ENCODE results near the gene CRACR2A.

The CRACR2A gene

DNA sequence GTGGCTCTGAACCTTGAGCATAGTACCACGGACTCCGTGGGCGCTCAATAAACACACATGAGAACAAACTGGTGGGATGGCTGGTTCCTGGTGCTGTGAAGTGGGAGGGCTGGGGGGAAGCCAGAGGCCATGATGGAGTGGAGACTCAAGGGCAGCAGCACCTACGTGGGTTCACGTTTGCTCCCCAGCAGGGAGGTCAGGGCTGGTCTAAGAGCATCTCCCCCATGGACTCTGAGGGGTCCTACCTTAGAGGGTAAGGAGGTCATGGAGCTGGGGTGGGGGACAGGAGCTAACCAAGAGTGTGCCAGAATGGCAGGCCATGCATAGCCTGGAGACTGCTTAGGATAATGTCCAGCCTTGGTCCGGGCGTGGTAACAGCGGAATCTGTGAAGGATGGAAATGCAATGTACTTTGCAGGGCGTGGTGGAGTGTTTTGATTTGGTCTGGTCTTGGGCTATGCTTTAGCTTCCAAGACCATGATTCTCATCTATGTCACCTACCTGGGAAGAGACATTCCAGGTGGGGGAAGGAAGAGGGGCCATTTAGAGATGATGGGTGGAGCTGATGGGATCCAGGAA lies 158.9 kb downstream of the CRACR2A start:
- no peak for DNase-seq

DNA sequence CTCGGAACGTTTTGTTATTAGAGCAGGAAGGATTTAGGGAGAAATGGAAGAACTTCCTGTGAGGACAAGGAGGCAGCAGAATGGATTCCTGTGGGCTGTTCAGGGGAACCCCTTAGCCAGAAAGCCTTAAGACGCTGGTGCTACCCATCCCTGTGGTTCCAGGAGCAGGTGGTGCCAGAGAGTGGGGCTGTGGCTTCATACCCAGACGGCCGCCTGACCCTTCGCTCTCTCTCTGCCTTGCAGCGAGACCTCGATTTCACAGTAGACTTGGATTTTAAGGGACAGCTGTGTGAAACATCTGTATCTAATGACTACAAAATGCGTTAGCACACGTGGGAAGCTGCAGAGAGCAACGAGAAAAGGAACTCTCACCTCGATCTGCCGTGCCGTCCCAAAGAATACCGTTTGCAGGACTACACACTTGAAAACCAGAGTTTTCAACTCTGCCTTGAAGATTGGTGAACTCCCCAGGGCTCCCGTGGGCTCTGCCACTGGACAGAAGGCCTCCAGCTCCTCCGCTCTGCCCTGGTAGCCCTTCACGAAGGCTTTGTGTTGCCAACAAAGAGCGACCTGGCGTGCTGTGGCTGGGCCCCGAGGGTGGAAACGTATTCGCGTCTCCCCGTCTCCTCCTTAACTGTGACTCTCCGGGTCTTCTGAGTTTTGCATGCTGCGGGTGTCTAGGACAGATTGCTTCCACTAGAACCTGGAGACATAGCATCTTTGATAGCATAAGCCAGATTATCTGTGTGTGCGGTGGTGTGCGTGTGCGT lies 159.9 kb downstream of the CRACR2A start:
- DNase-seq = no peak

DNA sequence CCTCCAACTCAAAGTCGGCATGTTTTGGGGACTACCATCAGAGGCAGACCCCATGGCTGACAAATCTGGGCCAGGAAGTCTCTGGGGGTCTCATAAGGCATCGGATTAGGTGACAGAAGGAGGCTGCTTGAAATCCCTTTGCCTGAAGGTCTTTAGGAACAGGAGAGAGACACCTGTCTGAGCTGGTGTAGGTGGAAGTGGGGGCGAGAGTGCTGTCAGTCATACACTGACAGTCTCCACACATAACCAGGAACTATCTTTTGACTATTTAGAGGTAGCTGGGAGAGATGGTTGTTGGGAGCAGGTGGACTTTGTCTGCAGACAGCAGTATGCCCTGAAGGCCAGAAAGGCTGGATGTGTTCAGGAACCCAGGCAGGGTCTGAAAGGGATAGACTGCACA lies 163.2 kb downstream of the CRACR2A start:
- no peak for DNase-seq

DNA sequence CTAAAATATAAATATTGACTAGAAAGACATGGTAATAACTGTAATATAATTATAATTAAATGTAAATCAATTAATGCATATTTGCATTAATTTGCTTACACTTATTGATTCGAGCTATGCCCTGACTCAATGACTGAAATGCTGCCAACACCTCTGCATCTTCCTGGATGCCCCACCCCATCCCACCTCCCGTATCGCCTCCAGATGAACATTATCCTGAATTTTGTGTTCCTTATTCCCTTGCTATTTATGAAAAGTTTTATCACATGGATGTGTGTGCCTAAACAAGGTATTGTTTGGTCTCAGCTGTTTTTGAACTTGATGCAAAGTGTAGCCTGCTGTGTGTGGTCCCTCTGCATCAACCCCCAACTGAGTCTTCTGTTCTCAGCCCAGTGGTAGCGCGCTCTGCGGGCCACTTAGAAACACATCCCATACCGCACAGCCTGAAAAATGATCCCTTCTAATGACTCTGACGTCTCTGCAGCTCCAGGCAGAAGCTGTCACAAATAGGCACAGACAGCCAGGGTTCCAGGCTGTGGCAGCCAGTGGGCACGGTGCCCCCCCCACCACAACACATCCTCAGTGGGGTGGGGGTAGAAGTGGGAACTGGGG lies 165.4 kb downstream of the CRACR2A start:
- no peak for DNase-seq

DNA sequence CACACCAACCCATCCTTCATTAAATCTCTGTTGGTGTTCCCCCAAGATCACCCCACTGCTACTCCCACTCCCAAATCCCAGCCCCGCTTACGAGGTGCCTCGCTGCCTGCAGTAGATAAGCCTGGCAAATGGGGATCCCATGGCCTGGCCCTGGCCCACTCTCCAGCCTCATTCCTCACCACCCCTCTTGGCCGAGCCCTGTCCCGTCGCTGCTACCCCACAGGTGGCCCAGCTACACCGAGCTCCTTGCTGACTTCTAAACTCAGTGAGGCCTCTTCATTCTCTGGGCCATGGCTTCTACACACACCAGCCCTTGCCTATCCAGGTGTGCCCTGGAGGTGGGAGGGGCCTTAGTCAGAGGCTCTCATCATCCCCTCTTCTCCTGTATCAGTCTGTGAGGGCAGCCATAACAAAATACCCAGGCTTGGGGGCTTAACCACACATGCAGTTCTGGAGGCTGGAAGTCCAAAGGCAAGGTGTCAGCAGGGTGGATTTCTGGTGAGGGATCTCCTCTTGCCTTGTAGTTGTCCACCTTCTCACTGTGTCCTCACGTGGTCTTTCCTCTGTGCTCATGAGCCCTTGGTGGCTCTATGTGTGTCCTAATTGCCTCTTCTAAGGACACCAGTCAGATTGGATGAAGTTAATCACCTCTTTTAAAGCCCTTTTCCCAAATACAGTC lies 169.1 kb downstream of the CRACR2A start:
- no peak for DNase-seq

DNA sequence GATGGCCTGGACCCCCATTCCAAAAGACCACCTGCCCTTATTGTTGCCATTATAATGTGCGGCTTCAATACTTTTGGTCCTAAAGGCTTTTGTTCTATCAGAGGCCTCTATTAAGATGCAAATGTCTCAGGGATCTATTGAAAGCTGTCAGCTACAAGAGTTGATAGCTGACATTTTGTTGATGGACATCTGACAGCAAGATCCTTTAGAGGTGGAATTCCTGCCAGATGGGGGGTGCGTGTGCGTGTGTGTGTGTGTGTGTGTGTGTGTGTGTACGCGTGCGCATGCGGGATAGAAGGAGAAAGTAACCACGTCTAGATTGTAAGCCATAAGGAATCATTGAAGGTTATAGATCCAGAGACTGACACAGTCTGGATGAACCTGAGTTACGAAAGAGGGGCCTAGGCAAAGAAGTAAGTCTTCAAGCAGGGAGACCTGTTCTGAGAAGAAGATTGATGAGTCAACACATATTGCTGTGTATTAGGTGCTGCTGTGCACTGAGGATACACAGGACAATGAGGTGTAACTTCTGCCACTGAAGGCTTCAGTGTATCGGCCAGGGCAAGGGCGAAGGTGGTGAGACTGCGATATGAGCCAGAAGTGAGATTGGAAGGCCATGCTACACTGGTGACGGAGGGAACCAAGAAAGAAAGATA lies 172.7 kb downstream of the CRACR2A start:
- DNase-seq = no peak

DNA sequence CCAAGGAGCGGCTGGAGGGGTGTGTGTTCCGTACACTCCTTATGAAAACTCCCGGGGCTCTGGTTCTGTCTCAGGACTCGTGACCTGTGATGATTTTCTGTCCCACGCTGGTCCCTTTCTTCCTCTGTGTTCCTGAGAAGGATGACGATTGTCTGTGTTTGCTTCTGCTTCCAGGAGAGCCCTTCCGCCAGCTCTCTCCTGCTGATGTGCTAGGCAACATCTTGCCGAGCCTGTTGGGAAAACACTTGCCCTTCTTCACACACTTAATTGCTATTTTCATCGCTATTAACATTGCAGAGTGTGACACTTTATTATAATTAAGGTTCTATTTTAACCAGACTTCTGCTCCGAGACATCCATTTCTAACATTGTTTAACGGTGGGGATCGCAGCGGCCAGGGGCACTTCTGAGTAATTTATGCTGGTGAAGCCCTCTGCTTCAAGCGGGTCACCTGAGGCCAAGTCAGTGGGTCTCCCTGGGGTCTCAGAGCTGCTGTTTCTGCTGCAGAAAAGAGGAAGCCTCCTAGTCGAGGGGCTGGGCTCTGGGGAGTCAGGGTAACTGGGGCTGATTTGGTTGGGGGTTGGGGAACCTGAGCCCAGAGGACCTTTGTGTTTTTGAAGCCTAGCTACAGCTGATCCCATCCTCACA lies 173.3 kb downstream of the CRACR2A start:
- no peak for DNase-seq

DNA sequence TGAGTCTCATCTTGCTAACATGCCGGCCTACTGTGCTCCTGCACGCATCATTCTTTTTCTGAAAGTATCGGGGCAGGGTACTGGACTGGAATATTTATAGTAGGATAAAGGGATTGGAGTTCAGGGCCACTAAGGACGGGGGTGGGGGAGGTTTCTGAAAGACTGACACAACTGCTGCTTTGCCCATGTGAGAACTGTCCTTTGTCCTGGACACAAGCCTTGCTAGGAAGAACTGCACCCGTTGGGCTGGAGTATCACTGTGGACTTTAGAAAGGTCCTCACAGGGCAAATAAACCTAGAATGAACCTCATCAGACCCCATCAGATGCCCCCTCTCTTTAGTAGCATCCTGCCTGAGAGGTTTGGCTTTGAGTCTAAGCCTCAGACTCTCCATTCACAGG lies 174.4 kb downstream of the CRACR2A start:
- DNase-seq = no peak

DNA sequence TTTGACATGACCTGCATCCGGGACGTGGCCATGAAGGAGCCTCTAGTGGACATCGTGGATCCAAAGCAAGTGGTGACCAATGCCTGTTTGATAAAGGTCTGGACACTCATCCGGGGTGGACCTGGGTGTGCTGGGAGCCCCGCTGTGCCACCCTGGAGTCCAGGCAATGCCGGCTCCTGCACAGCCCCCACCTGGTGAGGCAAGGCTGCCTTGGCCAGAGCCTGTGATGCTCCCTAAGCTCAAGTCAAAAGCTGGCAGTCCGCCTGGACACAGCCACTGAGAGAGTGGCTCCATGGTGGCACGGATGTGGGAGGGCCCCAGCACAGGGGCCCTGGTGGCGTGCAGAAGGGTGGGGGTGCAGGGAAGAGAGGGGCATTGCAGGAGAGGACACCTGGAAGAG lies 176.0 kb downstream of the CRACR2A start:
- no peak for DNase-seq

DNA sequence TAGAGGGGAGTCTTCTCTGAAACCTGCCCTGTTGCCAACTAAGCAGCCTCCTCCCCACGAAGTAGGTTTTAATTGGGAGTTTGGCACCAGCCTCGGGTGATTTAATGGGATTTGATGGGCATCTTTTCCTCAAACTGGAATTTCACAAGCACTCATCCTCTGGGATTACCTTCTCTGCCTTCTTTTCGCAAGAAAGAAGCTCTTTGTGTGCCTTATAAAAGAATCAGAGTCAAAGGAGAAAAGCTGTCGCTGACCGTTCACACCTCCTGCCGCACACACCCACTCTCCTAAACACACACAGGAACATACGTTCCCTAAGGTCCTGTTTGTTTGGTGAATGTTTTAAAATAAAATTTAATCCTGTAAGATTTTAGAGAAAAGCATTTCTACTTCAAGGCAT lies 177.9 kb downstream of the CRACR2A start:
- no peak for DNase-seq

DNA sequence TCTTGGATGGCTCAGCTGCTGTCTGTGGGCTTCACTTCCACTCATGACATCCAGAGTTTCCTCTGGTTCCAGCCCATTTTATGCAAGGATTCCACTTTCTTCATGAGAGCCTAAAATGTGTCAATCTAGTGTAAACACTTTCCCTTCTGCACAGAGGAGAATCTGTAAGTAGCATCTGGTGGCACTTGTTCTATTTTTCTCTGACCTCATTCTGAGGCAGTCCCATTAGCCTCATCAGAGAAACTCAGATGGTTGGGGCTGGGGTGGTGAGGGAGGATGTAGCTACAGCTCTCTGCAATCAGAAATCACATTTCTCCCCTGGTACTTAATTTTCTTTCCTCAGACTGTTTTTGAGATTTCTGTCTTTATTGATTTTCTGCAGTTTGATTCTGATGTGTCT lies 180.3 kb downstream of the CRACR2A start:
- no peak for DNase-seq

DNA sequence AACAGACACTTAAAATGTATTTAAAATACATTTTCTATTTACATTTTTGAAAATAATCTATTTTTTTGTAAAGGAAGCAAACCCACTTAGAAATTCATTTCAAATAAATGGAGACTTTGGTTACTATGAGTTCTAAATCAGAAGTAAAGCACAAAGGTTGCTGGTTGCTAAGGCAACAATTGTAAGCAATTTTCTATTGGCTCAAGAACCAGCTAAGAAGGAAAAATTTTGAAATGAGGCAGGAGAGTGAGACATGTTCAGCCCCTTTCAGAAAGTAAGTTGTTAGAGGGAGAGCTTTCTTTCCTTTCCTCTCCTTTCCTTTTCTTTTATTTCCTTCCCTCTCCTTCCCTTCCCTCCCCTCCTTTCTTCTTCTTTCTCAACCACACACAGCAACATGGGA lies 181.2 kb downstream of the CRACR2A start:
- DNase-seq = no peak

DNA sequence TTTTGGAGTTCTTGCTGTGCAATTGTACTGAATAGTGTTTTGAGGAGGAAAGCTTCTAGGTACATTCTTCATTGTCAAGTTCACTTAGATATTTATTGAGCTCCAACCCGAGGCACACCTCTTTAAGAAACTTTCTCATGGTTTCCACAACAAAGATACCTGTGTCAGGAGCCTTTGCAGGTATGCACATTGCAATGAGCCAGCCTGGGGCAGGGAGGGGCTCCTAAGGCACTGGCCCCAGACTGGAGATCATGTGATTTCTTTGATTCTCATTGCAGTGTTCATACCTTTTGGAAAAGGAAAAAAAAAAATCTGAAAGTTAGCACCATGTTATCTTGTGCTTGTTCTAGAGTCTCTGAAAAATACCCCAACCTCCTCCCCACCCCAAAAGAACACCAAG lies 181.6 kb downstream of the CRACR2A start:
- DNase-seq = no peak

DNA sequence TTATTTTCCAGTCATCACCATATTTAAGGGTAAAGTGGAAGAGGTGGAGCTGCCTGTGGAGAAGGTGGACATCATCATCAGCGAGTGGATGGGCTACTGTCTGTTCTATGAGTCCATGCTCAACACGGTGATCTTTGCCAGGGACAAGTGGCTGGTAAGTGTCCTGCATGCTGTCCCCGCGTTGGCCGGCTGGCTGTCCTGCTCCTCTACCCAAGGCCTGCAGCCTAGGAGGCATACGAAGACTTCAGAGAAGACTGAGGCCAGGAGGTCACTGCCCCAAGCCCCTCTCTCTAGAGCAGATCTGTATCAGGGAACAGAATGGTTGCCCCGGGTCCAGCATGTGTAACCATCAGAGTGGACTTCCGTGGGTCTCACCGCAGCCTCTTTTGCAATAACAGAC lies 184.2 kb downstream of the CRACR2A start:
- no peak for DNase-seq

DNA sequence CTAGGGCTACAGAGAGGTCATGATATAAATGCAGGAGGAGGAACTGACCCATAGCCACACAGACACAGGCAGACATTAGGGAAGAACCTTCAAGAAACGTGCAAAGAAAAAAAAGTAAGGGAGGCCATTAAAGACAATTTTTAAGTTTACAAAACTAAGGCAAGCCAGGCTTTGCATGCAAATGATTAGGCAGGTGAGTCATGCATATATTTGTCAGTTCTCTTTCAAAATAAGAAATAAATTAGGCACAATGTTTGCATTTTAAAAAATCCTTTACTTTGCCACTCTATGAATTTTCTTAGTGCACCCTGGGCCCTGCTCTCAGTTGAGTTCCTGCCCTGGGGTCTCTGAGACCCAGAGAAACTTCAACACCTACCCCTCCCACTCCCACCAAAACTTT lies 186.9 kb downstream of the CRACR2A start:
- no peak for DNase-seq

Data from stimulated activated naive CD4-positive, alpha-beta T cell (primary cell).